Naive thymus-derived CD8-positive, alpha-beta T cell (primary cell): ENCODE measurements around the gene GRAMD1C. TPM values are rescaled to one million over a fixed set of nuclear protein-coding genes. Genes with fewer than 3 reads are reported as not detected.
"Not testable (repeated sequence)": the region's sequence is repeated elsewhere in the genome, so short reads cannot be mapped to it uniquely, and the experiment has no call there.

Experiments used
- ATAC-seq, 2 donors: fragments of 150-1000 bp; cut with Tn5 transposase in 1 of 2; sonication (Bioruptor Pico), chemical (Tn5 transposase) in 1 of 2; 1 replicate in 1 of 2; 2 replicates in 1 of 2; pipeline ENCODE4 v1.10.0; 2021; ENCODE audit warnings: mild to moderate bottlenecking in 2 of 2, moderate library complexity in 2 of 2
- POLR2A ChIA-PET: fragments of 350-600 bp; sonication (Branson Sonifier 250); formaldehyde crosslinking; loops from one replicate; lab custom pipeline; 2021; ENCODE audit warnings: antibody characterized with exemption; lab: Charles Lee
- DNase-seq, 10 donors: peaks; one replicate each; pipeline versions ENCODE4 v3.0.0 to v3.0.0-alpha.2; 2020 to 2022
- H3K27ac Mint-ChIP-seq, 10 donors: one replicate each; pipeline ENCODE4 v1.8.0; 2020 to 2022; ENCODE audit warnings: mild to moderate bottlenecking in 10 of 10, mixed read lengths in 10 of 10, moderate library complexity in 4 of 10, inconsistent platforms in 1 of 10
- H3K27me3 Mint-ChIP-seq, 5 donors: one replicate each; pipeline ENCODE4 v1.8.0; 2021 to 2022; ENCODE audit warnings: mixed read lengths in 5 of 5
- H3K36me3 Mint-ChIP-seq, 3 donors: one replicate each; pipeline ENCODE4 v1.8.0; 2020 to 2022; ENCODE audit warnings: mixed read lengths in 3 of 3, mild to moderate bottlenecking in 2 of 3, inconsistent platforms in 1 of 3
- H3K4me1 Mint-ChIP-seq, 4 donors: one replicate each; pipeline ENCODE4 v1.8.0; 2021 to 2022; ENCODE audit warnings: mixed read lengths in 4 of 4
- H3K4me3 Mint-ChIP-seq, 10 donors: one replicate each; pipeline ENCODE4 v1.8.0; 2020 to 2022; ENCODE audit warnings: mild to moderate bottlenecking in 10 of 10, mixed read lengths in 10 of 10, moderate library complexity in 6 of 10, inconsistent platforms in 1 of 10
- H3K9me3 Mint-ChIP-seq, 9 donors: one replicate each; pipeline ENCODE4 v1.8.0; 2020 to 2022; ENCODE audit warnings: mixed read lengths in 9 of 9, mild to moderate bottlenecking in 3 of 9, inconsistent platforms in 1 of 9, moderate library complexity in 1 of 9
- polyA plus RNA-seq, 3 donors: library from polyadenylated mRNA; unstranded; fragments of 300-500 nt; fragmentation: Illumina TruSeq; gene quantifications; one replicate each; pipeline ENCODE4 v1.2.3, GENCODE V29; 2021
- total RNA-seq, 8 experiments: library from RNA in 2 of 8; stranded (reverse) in 2 of 8; gene quantifications; one replicate each; pipeline ENCODE4 v1.2.3 and lab custom pipeline; 2021 to 2026

Gene GRAMD1C
- total and polyA plus RNA-seq, 5 experiments from 2014 or later = 0.37 to 2.1 (median 0.60) TPM; not detected in 1

DNA sequence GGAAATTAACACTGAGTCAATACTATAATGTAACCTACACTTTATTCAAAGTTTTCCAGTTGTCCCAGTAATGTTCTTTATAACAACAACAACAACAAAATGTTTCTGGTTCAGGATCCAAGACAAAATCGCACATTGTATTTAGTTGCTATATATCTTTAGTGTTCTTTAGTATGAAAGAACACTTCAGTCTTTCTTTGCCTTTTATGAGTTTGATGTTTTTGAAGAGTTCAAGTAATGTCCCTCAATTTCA lies 7.6 kb upstream of the GRAMD1C start:
- Mint-ChIP-seq H3K36me3 (peaks cover 0 to 10% (median 8%) of the 10 kb centered on the region in 3 donors), H3K4me1 (peaks cover 0 to 39% (median 6%) of the 10 kb centered on the region in 4 donors), H3K27me3 (no peaks in the 10 kb centered on the region), H3K9me3 (peaks cover 0 to 19% (median 11%) of the 10 kb centered on the region in 9 donors), H3K27ac (peak overlapping the region in 2 of 10 donors; percentile 27 to 67), H3K4me3 (peak overlapping the region in 1 of 10 donors; percentile 56)
- ATAC-seq = no peak
- no peak for DNase-seq
- POLR2A ChIA-PET = no interaction called here

DNA sequence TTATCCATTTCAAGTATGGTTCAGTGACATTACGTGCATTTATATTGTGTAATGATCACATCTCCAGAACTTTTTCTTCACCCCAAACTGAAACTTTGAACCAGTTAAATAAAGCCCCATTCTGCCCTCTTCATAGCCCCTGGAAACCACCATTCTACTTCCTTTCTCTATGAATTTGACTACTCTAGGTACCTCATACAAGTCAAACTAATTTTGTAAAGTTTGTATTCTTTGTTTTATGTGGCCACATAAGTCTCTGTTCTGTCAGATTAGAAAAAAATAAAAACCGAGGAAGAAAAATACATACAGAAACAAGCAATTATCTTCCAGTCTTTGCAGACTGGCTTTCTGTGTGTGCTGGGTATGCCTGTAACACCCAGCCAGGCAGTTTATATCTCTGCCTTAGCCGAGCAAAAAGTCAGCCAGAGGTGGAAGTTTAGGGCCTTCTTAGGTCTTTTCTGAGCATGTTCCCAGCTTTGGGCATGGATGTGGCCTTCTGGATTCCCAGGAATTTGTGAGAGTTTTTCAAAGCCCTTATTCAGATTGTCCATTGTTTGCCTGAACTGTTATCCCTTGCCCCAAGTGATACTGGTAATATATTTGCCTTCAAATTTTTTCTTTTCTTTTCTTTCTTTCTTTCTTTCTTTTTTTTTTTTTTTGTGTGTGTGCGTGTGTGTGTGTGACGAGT lies 6.0 kb upstream of the GRAMD1C start:
- Mint-ChIP-seq H3K27me3 (no peaks in the 10 kb centered on the region), H3K36me3 (peaks cover 0 to 10% (median 8%) of the 10 kb centered on the region in 3 donors), H3K4me3 (peak overlapping the region in 1 of 10 donors; percentile 0), H3K4me1 (peaks cover 0 to 39% (median 6%) of the 10 kb centered on the region in 4 donors), H3K9me3 (peaks cover 0 to 19% (median 11%) of the 10 kb centered on the region in 9 donors), H3K27ac (peak overlapping the region in 9 of 10 donors; percentile 11 to 78 (median 46))
- ATAC-seq (peak; percentile 60 to 92), DNase-seq (peak in 3 of 10 donors; percentile 9 to 46 (median 26))
- POLR2A ChIA-PET = no interaction called here

- Mint-ChIP-seq H3K4me3 (no peak overlapping the region), H3K27ac (no peak overlapping the region), H3K9me3 (peaks cover 0 to 18% (median 10%) of the 10 kb centered on the region in 9 donors), H3K27me3 (no peaks in the 10 kb centered on the region), H3K4me1 (peaks cover 0 to 37% (median 10%) of the 10 kb centered on the region in 4 donors), H3K36me3 (peaks cover 0 to 10% (median 8%) of the 10 kb centered on the region in 3 donors)
- POLR2A ChIA-PET = no interaction called here
- DNase-seq (no peak), ATAC-seq (no peak)
Measured at GRCh38 chr3:113834983-113835382, 3.6 kb upstream of the GRAMD1C start.

- Mint-ChIP-seq H3K27me3 (no peaks in the 10 kb centered on the region), H3K36me3 (no peaks in the 10 kb centered on the region), H3K27ac (peak overlapping the region in 3 of 10 donors; percentile 15 to 87 (median 63)), H3K4me1 (peaks cover 0 to 10% (median 4%) of the 10 kb centered on the region in 4 donors), H3K9me3 (no peaks in the 10 kb centered on the region), H3K4me3 (peak overlapping the region; percentile 58 to 87 (median 77))
- ATAC-seq = no peak
- POLR2A ChIA-PET = interaction anchor here (1.4 kb wide), 1 partner anchor 93 kb away, joined by 4 read pairs; the partner anchor contains the start of genes ATP6V1A and NAA50
- no peak for DNase-seq
Measured at GRCh38 chr3:113839551-113839950, 963 bp downstream of the GRAMD1C start.

DNA sequence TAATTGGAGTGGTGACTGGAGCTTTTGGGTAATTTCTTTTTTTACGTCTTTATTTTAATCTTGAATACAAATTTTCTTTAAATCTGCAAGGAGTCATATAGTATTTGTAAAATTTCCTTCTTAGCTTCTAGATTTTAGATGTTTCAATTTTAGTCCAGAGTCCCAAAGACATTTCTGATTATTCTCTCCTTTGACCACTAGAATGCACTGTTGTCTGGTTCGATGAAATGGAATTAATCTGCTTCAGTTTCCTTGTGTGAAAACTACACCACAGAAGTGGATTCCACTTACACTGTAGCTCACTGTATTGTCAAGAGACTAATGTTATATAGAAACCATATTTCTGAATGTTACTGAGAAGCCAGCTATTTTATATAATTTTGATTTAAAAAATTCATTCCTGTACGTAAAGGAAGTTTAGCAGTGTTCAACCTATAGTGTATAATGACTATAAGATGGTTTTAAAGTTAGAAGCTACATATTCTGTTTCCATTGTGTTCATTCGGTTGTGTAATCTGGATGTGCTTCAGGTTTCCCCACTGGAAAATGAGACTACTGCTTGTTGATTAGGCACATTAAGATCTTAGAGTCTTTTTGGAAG lies 6.1 kb downstream of the GRAMD1C start:
- H3K27ac Mint-ChIP-seq = no peak overlapping the region
- POLR2A ChIA-PET = no interaction called here
- DNase-seq (peak in 2 of 10 donors; percentile 12 to 21), ATAC-seq (peak in 1 of 2 donors; percentile 42)
- no peaks in the 10 kb centered on the region for H3K9me3 Mint-ChIP-seq
- no peaks in the 10 kb centered on the region for H3K4me1 Mint-ChIP-seq
- no peak overlapping the region for H3K4me3 Mint-ChIP-seq
- H3K36me3 Mint-ChIP-seq = no peaks in the 10 kb centered on the region
- H3K27me3 Mint-ChIP-seq = no peaks in the 10 kb centered on the region

- POLR2A ChIA-PET = no interaction called here
- no peak overlapping the region for H3K4me3 Mint-ChIP-seq
- H3K27me3 Mint-ChIP-seq = no peaks in the 10 kb centered on the region
- H3K9me3 Mint-ChIP-seq = no peaks in the 10 kb centered on the region
- no peaks in the 10 kb centered on the region for H3K36me3 Mint-ChIP-seq
- DNase-seq = no peak
- no peak for ATAC-seq
- H3K27ac Mint-ChIP-seq = no peak overlapping the region
- no peaks in the 10 kb centered on the region for H3K4me1 Mint-ChIP-seq
Measured at GRCh38 chr3:113847247-113847646, 8.7 kb downstream of the GRAMD1C start.

- Mint-ChIP-seq H3K4me1 (no peaks in the 10 kb centered on the region), H3K4me3 (no peak overlapping the region), H3K27ac (no peak overlapping the region), H3K36me3 (no peaks in the 10 kb centered on the region), H3K9me3 (no peaks in the 10 kb centered on the region), H3K27me3 (peaks cover 0 to 3% (median 0%) of the 10 kb centered on the region in 5 donors)
- POLR2A ChIA-PET = no interaction called here
- DNase-seq (no peak), ATAC-seq (no peak)
Measured at GRCh38 chr3:113847664-113848461, 9.3 kb downstream of the GRAMD1C start.

- peaks cover 0 to 15% (median 5%) of the 10 kb centered on the region in 5 donors for H3K27me3 Mint-ChIP-seq
- ATAC-seq, POLR2A ChIA-PET, DNase-seq, H3K4me1 Mint-ChIP-seq, H3K4me3 Mint-ChIP-seq, H3K9me3 Mint-ChIP-seq, H3K36me3 Mint-ChIP-seq, H3K27ac Mint-ChIP-seq: not testable (repeated sequence)
Measured at GRCh38 chr3:113849071-113849470, 10.5 kb downstream of the GRAMD1C start.

DNA sequence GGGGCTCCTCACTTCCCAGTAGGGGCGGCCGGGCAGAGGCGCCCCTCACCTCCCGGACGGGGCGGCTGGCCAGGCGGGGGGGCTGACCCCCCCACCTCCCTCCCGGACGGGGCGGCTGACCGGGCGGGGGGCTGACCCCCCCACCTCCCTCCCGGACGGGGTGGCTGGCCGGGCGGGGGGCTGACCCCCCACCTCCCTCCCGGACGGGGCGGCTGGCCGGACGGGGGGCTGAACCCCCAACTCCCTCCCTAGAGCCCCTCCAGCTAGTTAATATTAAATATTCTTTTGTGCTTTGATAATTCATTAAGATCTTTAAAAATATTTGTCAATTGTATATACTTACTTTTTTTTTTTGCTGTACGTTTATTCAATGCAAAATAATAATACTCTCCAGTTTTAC lies 11.3 kb downstream of the GRAMD1C start:
- peaks cover 0 to 18% (median 5%) of the 10 kb centered on the region in 5 donors for H3K27me3 Mint-ChIP-seq
- DNase-seq, POLR2A ChIA-PET, H3K4me3 Mint-ChIP-seq, H3K27ac Mint-ChIP-seq, H3K36me3 Mint-ChIP-seq, H3K4me1 Mint-ChIP-seq, H3K9me3 Mint-ChIP-seq, ATAC-seq: not testable (repeated sequence)

DNA sequence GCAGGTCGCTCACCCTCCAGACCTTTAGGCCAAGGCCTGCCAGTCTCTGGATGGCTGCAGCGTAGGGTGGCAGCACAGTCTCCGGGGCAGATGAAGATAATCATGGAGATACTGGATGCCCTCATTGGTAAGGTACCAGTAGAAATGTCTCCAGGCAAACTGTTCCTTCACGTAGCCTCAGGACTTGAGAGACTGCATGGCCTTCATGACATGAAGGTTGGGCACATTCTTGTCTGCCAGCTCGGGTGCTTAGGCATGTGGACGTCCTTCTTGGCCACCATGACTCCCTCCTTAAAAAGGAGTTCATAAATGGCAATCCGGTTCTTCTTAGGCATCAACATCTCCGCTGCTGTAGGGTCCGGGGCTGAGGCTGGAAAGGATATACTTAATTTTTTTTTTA lies 11.8 kb downstream of the GRAMD1C start:
- H3K9me3 Mint-ChIP-seq, DNase-seq, H3K27ac Mint-ChIP-seq, H3K36me3 Mint-ChIP-seq, H3K4me3 Mint-ChIP-seq, POLR2A ChIA-PET, H3K4me1 Mint-ChIP-seq, ATAC-seq: not testable (repeated sequence)
- peaks cover 0 to 18% (median 5%) of the 10 kb centered on the region in 5 donors for H3K27me3 Mint-ChIP-seq

DNA sequence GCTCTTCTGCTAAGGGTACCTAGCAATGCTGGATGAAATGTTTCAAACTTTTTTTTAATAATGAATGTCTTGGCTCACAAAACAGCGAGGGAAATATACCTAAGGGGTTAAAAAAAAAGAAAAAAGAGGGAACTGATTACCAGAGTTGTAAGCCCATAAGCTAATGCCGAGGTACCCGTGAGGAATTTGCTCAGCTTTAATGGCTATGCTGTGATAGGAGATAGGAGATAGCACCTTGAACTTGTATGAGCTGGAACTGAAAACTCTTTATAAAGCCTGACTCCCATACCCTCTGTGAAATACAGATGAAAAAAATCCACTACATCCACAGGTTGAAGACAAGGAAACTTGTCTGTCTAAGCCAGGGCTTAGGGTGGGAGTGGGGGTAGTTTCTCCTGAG lies 13.9 kb downstream of the GRAMD1C start:
- POLR2A ChIA-PET = no interaction called here
- Mint-ChIP-seq H3K9me3 (no peaks in the 10 kb centered on the region), H3K36me3 (no peaks in the 10 kb centered on the region), H3K4me3 (no peak overlapping the region), H3K4me1 (no peaks in the 10 kb centered on the region), H3K27ac (no peak overlapping the region), H3K27me3 (peaks cover 0 to 18% (median 5%) of the 10 kb centered on the region in 5 donors)
- DNase-seq (no peak), ATAC-seq (no peak)

GRCh38 chr3:113867506-113867905 lies 28.9 kb downstream of the GRAMD1C start:
- H3K27ac Mint-ChIP-seq = no peak overlapping the region
- H3K4me3 Mint-ChIP-seq = no peak overlapping the region
- ATAC-seq = no peak
- POLR2A ChIA-PET = no interaction called here
- DNase-seq = no peak
- peaks cover 0 to 10% (median 4%) of the 10 kb centered on the region in 3 donors for H3K36me3 Mint-ChIP-seq
- H3K9me3 Mint-ChIP-seq = peaks cover 0 to 17% (median 8%) of the 10 kb centered on the region in 9 donors
- H3K27me3 Mint-ChIP-seq = peaks cover 0 to 9% (median 5%) of the 10 kb centered on the region in 5 donors
- H3K4me1 Mint-ChIP-seq = no peaks in the 10 kb centered on the region

GRCh38 chr3:113873293-113873692 lies 34.7 kb downstream of the GRAMD1C start:
- Mint-ChIP-seq H3K27me3 (peaks cover 0 to 9% (median 2%) of the 10 kb centered on the region in 5 donors), H3K27ac (no peak overlapping the region), H3K9me3 (peaks cover 0 to 4% (median under 1%) of the 10 kb centered on the region in 9 donors), H3K4me1 (no peaks in the 10 kb centered on the region), H3K4me3 (no peak overlapping the region), H3K36me3 (peaks cover 0 to 4% (median 0%) of the 10 kb centered on the region in 3 donors)
- POLR2A ChIA-PET = no interaction called here
- DNase-seq (no peak), ATAC-seq (no peak)
